ENCODE results near the gene PPP2CA. TPM values are rescaled to one million over a fixed set of nuclear protein-coding genes. Genes with fewer than 3 reads are reported as not detected.

Gene PPP2CA
- total and polyA plus RNA-seq, 9 of the 15 experiments (the other 6 are each of a cell fraction or from before 2014, with no cell fraction given): 23.0 to 257 (median 109) TPM

GRCh38 chr5:134175921-134176510, 49.9 kb downstream of the PPP2CA start (continued):
- TF ChIP-seq POU5F1 (IDR thresholded peaks at IDR 0.05; ENCODE audit: borderline replicate concordance, low read depth, low read length, partially characterized antibody): no peak
- 0 out of 2 replicates have a peak, but pooled peaks have one; percentile 8 for TF ChIP-seq TEAD4 (IDR thresholded peaks at IDR 0.05; ENCODE audit: low read length)
- TF ChIP-seq TEAD4 (CRISPR knock-in tag; IDR thresholded peaks at IDR 0.05; ENCODE audit: borderline replicate concordance): no peak
- TF ChIP-seq POLR2AphosphoS5 (IDR thresholded peaks at IDR 0.05; ENCODE audit: control insufficient read depth, insufficient read depth, low read depth, low read length): no peak
- TF ChIP-seq ZNF3 (CRISPR knock-in tag; IDR thresholded peaks at IDR 0.05): no peak
- TF ChIP-seq PHB2 (IDR thresholded peaks at IDR 0.05; ENCODE audit: low read depth): no peak
- peak; percentile 60 for TF ChIP-seq CHD1 (IDR thresholded peaks at IDR 0.05; ENCODE audit: low read length)
- no peak for TF ChIP-seq CREBBP (IDR thresholded peaks at IDR 0.05; ENCODE audit: low read depth, low read length)
- no peak for TF ChIP-seq RFX1 (IDR thresholded peaks at IDR 0.05)
- TF ChIP-seq KDM5B (IDR thresholded peaks at IDR 0.05; ENCODE audit: insufficient replicate concordance, low read depth, low read length): no peak
- TF ChIP-seq SMARCA5 (IDR thresholded peaks at IDR 0.05): no peak
- TF ChIP-seq KHSRP (IDR thresholded peaks at IDR 0.05): no peak
- TF ChIP-seq MCM5 (IDR thresholded peaks at IDR 0.05; ENCODE audit: low read depth): no peak
- no peak for TF ChIP-seq VEZF1 (CRISPR knock-in tag; IDR thresholded peaks at IDR 0.05)
- no peak for TF ChIP-seq HDAC2 (IDR thresholded peaks at IDR 0.05)
- TF ChIP-seq HMBOX1 (IDR thresholded peaks at IDR 0.05): 0 out of 2 replicates have a peak, but pooled peaks have one; percentile 5
- no peak for TF ChIP-seq CHAMP1 (IDR thresholded peaks at IDR 0.05)
- no peak for TF ChIP-seq ZBTB5 (IDR thresholded peaks at IDR 0.05)
- TF ChIP-seq PML (IDR thresholded peaks at IDR 0.05; ENCODE audit: low read length): no peak
- no peak for TF ChIP-seq THRAP3 (IDR thresholded peaks at IDR 0.05; ENCODE audit: borderline replicate concordance)
- TF ChIP-seq ZNF445 (CRISPR knock-in tag; IDR thresholded peaks at IDR 0.05; ENCODE audit: low read depth): no peak

All from K562 (cell line).